ENCODE measurements around the gene FAM186B.

Gene FAM186B

DNA sequence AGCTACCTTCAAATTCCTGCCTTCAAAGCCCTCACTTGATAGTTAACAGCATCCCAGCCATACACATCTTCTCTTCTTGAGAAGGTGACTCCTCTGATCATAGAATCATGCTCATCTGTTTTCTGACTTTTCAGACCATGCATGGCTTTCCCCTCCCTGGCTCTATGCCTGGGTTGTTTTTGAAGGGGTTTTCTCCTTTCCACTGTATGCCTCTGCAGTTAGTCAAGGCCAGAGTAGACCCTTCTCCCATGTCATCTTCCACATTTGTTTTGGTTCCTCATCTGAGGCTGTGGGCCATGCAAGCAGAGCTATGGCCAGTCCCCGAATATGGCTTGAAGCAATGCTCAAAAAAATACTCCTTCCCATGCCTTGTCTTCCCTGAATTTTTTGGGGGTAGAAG is 23.2 kb downstream of the FAM186B start:
- H2BK12ac ChIP-seq (ENCODE audit: low read length in 2 of 2): no peak overlapping the region
- no peak overlapping the region for H2BK15ac ChIP-seq (ENCODE audit: low read depth, poor library complexity, severe bottlenecking)
- H3K4ac ChIP-seq (ENCODE audit: low read depth in 1 of 2, low read length in 2 of 2): no peak overlapping the region
- H3K4me1 ChIP-seq (ENCODE audit: control insufficient read depth, insufficient read depth, low read depth, low read length): peaks cover 10% of the 10 kb centered on the region
- DNase-seq: no peak
- no peak overlapping the region for H4K8ac ChIP-seq (ENCODE audit: low read length)
- H3K27me3 ChIP-seq (ENCODE audit: control insufficient read depth in 1 of 2, insufficient read depth in 1 of 2, low read length in 2 of 2): no peaks in the 10 kb centered on the region
- H2AFZ ChIP-seq (ENCODE audit: low read depth, low read length): no peak overlapping the region
- no peak overlapping the region for H4K91ac ChIP-seq (ENCODE audit: low read length)
- H3K27ac ChIP-seq (ENCODE audit: low read length, poor library complexity, severe bottlenecking): no peak overlapping the region
- no peak overlapping the region for H3K4me2 ChIP-seq (ENCODE audit: low read length, poor library complexity, severe bottlenecking)
- no peak overlapping the region for H2AK5ac ChIP-seq (ENCODE audit: low read length, severe bottlenecking)
- H3K4me3 ChIP-seq (ENCODE audit: insufficient read depth in 1 of 2, low read depth in 1 of 2, low read length in 2 of 2): no peak overlapping the region
- no peak overlapping the region for H2BK120ac ChIP-seq (ENCODE audit: low read depth, low read length)
- peaks cover 26% of the 10 kb centered on the region for H3K79me1 ChIP-seq (replicated peaks; ENCODE audit: low read length, poor library complexity, severe bottlenecking)
- no peak overlapping the region for H2BK5ac ChIP-seq (ENCODE audit: low read depth, low read length, poor library complexity, severe bottlenecking)
- peaks cover 18 to 32% of the 10 kb centered on the region in 2 experiments for H3K36me3 ChIP-seq (ENCODE audit: control insufficient read depth in 1 of 2, insufficient read depth in 2 of 2, low read depth in 1 of 2, low read length in 2 of 2)
- H3K18ac ChIP-seq (ENCODE audit: low read depth in 1 of 2, low read length in 2 of 2): no peak overlapping the region
- H3K9ac ChIP-seq (ENCODE audit: low read length): no peak overlapping the region
- WGBS: 38% methylated on average over 1 of the region's 1 CpG
- no peak overlapping the region for H3K23ac ChIP-seq (ENCODE audit: low read length in 2 of 2)
- no peak overlapping the region for H3K14ac ChIP-seq (ENCODE audit: low read length in 2 of 2)
- H3K9me3 ChIP-seq (ENCODE audit: control insufficient read depth, low read length): no peaks in the 10 kb centered on the region

DNA sequence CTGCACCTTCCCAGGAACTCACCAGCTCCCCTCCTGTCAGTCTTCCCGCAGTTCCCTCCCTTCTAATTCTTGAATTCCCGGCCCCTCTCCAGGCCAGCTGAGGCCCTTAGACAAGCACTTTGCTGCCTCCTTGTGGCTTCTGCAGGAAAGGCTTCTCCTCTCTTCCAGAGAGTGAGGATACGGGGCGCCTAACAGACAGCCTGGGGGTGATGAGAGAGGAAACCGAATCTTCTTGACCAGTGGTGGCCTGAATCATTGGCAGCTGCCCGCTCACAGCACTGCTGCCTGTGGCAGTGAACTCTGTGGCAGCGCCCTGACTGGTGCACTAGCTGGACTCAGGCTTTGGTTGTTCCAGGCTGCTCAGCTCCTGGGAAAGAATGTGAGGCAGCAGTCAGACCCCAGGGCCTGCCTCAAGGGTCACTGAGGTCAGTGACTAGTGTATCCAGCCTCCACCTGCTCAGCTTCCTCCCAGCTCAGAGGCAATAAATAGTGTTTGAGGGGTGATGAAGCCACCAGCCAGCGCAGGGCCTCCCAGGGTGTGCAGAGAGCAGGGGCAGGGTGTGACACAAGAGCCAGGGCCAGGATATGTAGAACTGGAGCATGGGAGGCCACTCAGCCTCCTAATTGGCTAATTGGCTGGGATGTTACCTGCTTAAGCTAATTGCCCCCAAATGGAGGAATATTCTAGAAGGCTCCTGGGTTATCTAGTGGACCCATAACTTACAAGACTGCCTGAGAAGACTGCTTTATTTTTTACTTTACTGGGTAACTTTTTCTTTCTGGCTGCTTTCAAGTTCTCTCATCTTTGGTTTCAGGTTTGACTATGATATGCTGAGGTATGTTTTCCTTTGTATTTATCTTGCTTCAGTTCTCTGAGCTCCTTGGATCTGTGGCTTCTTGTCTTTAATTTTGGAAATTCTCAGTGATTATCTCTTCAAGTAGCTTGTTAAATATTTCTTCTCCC is 24.6 kb downstream of the FAM186B start:
- 10% methylated on average over 8 of the region's 8 CpGs for WGBS
- H3K4ac ChIP-seq (ENCODE audit: low read depth in 1 of 2, low read length in 2 of 2): no peak overlapping the region
- H3K79me1 ChIP-seq (replicated peaks; ENCODE audit: low read length, poor library complexity, severe bottlenecking): peaks cover 28% of the 10 kb centered on the region
- no peak overlapping the region for H3K4me2 ChIP-seq (ENCODE audit: low read length, poor library complexity, severe bottlenecking)
- no peak overlapping the region for H4K91ac ChIP-seq (ENCODE audit: low read length)
- peak overlapping the region; percentile 59 for H4K8ac ChIP-seq (ENCODE audit: low read length)
- peak; percentile 87 for DNase-seq
- peak overlapping the region in 1 of 2 experiments; percentile 14 for H3K23ac ChIP-seq (ENCODE audit: low read length in 2 of 2)
- H3K36me3 ChIP-seq (ENCODE audit: control insufficient read depth in 1 of 2, insufficient read depth in 2 of 2, low read depth in 1 of 2, low read length in 2 of 2): peaks cover 21 to 27% of the 10 kb centered on the region in 2 experiments
- no peak overlapping the region for H3K27ac ChIP-seq (ENCODE audit: low read length, poor library complexity, severe bottlenecking)
- no peak overlapping the region for H2BK15ac ChIP-seq (ENCODE audit: low read depth, poor library complexity, severe bottlenecking)
- H2AK5ac ChIP-seq (ENCODE audit: low read length, severe bottlenecking): no peak overlapping the region
- H3K4me1 ChIP-seq (ENCODE audit: control insufficient read depth, insufficient read depth, low read depth, low read length): peaks cover 10% of the 10 kb centered on the region
- H2BK12ac ChIP-seq (ENCODE audit: low read length in 2 of 2): no peak overlapping the region
- no peak overlapping the region for H2BK5ac ChIP-seq (ENCODE audit: low read depth, low read length, poor library complexity, severe bottlenecking)
- H3K9me3 ChIP-seq (ENCODE audit: control insufficient read depth, low read length): no peaks in the 10 kb centered on the region
- H3K14ac ChIP-seq (ENCODE audit: low read length in 2 of 2): no peak overlapping the region
- H3K4me3 ChIP-seq (ENCODE audit: insufficient read depth in 1 of 2, low read depth in 1 of 2, low read length in 2 of 2): no peak overlapping the region
- no peak overlapping the region for H2BK120ac ChIP-seq (ENCODE audit: low read depth, low read length)
- H2AFZ ChIP-seq (ENCODE audit: low read depth, low read length): no peak overlapping the region
- H3K9ac ChIP-seq (ENCODE audit: low read length): no peak overlapping the region
- H3K27me3 ChIP-seq (ENCODE audit: control insufficient read depth in 1 of 2, insufficient read depth in 1 of 2, low read length in 2 of 2): no peaks in the 10 kb centered on the region
- H3K18ac ChIP-seq (ENCODE audit: low read depth in 1 of 2, low read length in 2 of 2): no peak overlapping the region

DNA sequence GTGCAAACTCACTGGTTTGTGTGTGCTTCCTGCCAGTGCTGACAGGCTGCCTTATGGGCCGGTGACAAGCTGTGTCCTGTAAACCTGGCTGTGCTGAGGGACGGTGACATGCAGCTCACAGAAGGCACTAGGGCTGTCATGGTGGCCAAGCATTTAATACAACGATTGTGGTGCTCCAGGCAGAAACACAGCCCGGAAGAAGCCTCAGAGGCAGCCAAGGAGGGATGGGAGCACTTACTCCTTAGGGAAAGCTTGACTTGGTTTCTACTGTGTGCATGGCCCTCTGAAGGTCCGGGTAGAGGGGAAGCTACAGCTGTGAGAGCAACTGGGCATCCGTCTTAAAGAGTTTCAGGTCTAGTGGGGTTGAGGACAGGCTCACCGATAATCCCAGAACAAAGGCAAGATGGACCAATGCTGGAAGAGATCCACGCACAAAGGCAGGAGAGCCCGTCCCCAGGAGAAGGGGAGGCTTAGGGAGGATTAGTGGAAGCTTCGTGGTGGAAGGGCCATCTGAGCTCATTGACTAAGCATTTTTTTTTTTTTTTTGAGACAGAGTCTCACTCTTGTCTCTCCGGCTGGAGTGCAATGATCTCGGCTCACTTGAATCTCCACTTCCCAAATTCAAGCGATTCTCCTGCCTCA is 26.8 kb downstream of the FAM186B start:
- Histone ChIP-seq H3K18ac (ENCODE audit: low read depth in 1 of 2, low read length in 2 of 2) (no peak overlapping the region), H3K4me2 (ENCODE audit: low read length, poor library complexity, severe bottlenecking) (no peak overlapping the region), H2AK5ac (ENCODE audit: low read length, severe bottlenecking) (no peak overlapping the region), H3K4me3 (ENCODE audit: insufficient read depth in 1 of 2, low read depth in 1 of 2, low read length in 2 of 2) (no peak overlapping the region), H2AFZ (ENCODE audit: low read depth, low read length) (no peak overlapping the region), H4K8ac (ENCODE audit: low read length) (no peak overlapping the region), H2BK5ac (ENCODE audit: low read depth, low read length, poor library complexity, severe bottlenecking) (no peak overlapping the region), H3K14ac (ENCODE audit: low read length in 2 of 2) (no peak overlapping the region), H2BK15ac (ENCODE audit: low read depth, poor library complexity, severe bottlenecking) (no peak overlapping the region), H3K79me1 (replicated peaks; ENCODE audit: low read length, poor library complexity, severe bottlenecking) (peaks cover 17% of the 10 kb centered on the region), H2BK120ac (ENCODE audit: low read depth, low read length) (no peak overlapping the region), H3K9ac (ENCODE audit: low read length) (no peak overlapping the region), H3K4ac (ENCODE audit: low read depth in 1 of 2, low read length in 2 of 2) (no peak overlapping the region), H3K36me3 (ENCODE audit: control insufficient read depth in 1 of 2, insufficient read depth in 2 of 2, low read depth in 1 of 2, low read length in 2 of 2) (peaks cover 16 to 31% of the 10 kb centered on the region in 2 experiments), H2BK12ac (ENCODE audit: low read length in 2 of 2) (no peak overlapping the region), H3K27me3 (ENCODE audit: control insufficient read depth in 1 of 2, insufficient read depth in 1 of 2, low read length in 2 of 2) (no peaks in the 10 kb centered on the region), H4K91ac (ENCODE audit: low read length) (no peak overlapping the region), H3K27ac (ENCODE audit: low read length, poor library complexity, severe bottlenecking) (no peak overlapping the region), H3K4me1 (ENCODE audit: control insufficient read depth, insufficient read depth, low read depth, low read length) (peaks cover 10% of the 10 kb centered on the region), H3K23ac (ENCODE audit: low read length in 2 of 2) (no peak overlapping the region), H3K9me3 (ENCODE audit: control insufficient read depth, low read length) (no peaks in the 10 kb centered on the region)
- WGBS: 96% methylated on average over 9 of the region's 13 CpGs
- no peak for DNase-seq

DNA sequence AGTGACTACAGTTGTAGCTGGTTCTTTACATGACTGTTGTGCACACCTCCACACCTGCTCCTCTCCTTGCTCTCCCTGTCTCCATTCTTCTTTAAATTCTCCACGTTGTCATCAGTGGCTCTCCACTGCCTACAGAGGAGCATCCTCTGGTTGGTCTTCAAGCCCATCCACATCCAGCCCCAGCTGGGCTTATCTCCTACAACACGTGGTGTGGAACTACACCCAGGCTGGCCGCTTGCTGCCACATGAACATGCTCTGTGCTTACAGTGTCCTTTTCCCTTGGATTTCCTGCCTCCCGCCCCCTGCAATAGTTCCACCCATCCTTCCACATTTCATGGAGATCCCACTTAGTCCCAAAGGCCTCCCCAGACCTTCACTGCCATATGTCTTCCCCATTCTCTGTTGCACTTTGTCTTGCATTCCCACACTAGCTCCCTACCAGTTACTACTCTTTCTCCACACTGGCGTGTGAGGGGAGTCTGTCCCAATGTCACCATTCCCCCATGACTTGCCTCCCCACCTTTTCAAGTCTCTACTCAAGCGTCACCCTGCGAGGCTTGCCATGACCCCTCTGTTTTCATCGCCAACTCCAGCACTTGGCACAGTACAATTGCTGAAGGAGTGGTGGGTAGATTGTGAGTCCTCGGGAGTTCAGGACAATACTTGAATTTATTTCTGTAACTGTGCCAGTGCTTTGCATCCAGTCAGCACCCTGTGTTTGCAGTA is 27.7 kb downstream of the FAM186B start:
- 93% methylated on average over 9 of the region's 9 CpGs for WGBS
- no peak overlapping the region for H2BK5ac ChIP-seq (ENCODE audit: low read depth, low read length, poor library complexity, severe bottlenecking)
- H3K79me1 ChIP-seq (replicated peaks; ENCODE audit: low read length, poor library complexity, severe bottlenecking): peaks cover 17% of the 10 kb centered on the region
- H3K9ac ChIP-seq (ENCODE audit: low read length): no peak overlapping the region
- H3K27ac ChIP-seq (ENCODE audit: low read length, poor library complexity, severe bottlenecking): no peak overlapping the region
- no peaks in the 10 kb centered on the region for H3K9me3 ChIP-seq (ENCODE audit: control insufficient read depth, low read length)
- peaks cover 12 to 33% of the 10 kb centered on the region in 2 experiments for H3K36me3 ChIP-seq (ENCODE audit: control insufficient read depth in 1 of 2, insufficient read depth in 2 of 2, low read depth in 1 of 2, low read length in 2 of 2)
- no peak overlapping the region for H3K14ac ChIP-seq (ENCODE audit: low read length in 2 of 2)
- no peak overlapping the region for H4K91ac ChIP-seq (ENCODE audit: low read length)
- H3K4ac ChIP-seq (ENCODE audit: low read depth in 1 of 2, low read length in 2 of 2): no peak overlapping the region
- H3K23ac ChIP-seq (ENCODE audit: low read length in 2 of 2): no peak overlapping the region
- H3K4me2 ChIP-seq (ENCODE audit: low read length, poor library complexity, severe bottlenecking): no peak overlapping the region
- H3K4me3 ChIP-seq (ENCODE audit: insufficient read depth in 1 of 2, low read depth in 1 of 2, low read length in 2 of 2): no peak overlapping the region
- H2AFZ ChIP-seq (ENCODE audit: low read depth, low read length): no peak overlapping the region
- no peak overlapping the region for H3K18ac ChIP-seq (ENCODE audit: low read depth in 1 of 2, low read length in 2 of 2)
- H2BK120ac ChIP-seq (ENCODE audit: low read depth, low read length): no peak overlapping the region
- H2AK5ac ChIP-seq (ENCODE audit: low read length, severe bottlenecking): no peak overlapping the region
- H4K8ac ChIP-seq (ENCODE audit: low read length): peak overlapping the region; percentile 7
- H3K27me3 ChIP-seq (ENCODE audit: control insufficient read depth in 1 of 2, insufficient read depth in 1 of 2, low read length in 2 of 2): no peaks in the 10 kb centered on the region
- no peak for DNase-seq
- peaks cover 10% of the 10 kb centered on the region for H3K4me1 ChIP-seq (ENCODE audit: control insufficient read depth, insufficient read depth, low read depth, low read length)
- H2BK15ac ChIP-seq (ENCODE audit: low read depth, poor library complexity, severe bottlenecking): no peak overlapping the region
- no peak overlapping the region for H2BK12ac ChIP-seq (ENCODE audit: low read length in 2 of 2)
